ENCODE results near the gene MB21D2.

MB21D2 gene

GRCh38 chr3:192843119-192843518 is 74.5 kb downstream of the MB21D2 start:
- ChIA-PET POLR2A (no interaction called here), CTCF (interaction anchor here (0.5 kb wide), 1 partner anchor 299 kb away, joined by 3 read pairs; no protein-coding TSS in a partner anchor)
- TF ChIP-seq FOXK2 (IDR thresholded peaks at IDR 0.05), result no peak
- no peak for TF ChIP-seq SP1 (IDR thresholded peaks at IDR 0.05)
- TF ChIP-seq HDGF (IDR thresholded peaks at IDR 0.05; ENCODE audit: borderline replicate concordance), result no peak
- TF ChIP-seq FOXA1 (IDR thresholded peaks at IDR 0.05), result no peak
- no peak for TF ChIP-seq BHLHE40 (IDR thresholded peaks at IDR 0.05; ENCODE audit: borderline replicate concordance)
- TF ChIP-seq L3MBTL2 (conservative IDR thresholded peaks at IDR 0.05), result no peak
- no peak for TF ChIP-seq ZNF384 (IDR thresholded peaks at IDR 0.05)
- TF ChIP-seq, protein P1, sequence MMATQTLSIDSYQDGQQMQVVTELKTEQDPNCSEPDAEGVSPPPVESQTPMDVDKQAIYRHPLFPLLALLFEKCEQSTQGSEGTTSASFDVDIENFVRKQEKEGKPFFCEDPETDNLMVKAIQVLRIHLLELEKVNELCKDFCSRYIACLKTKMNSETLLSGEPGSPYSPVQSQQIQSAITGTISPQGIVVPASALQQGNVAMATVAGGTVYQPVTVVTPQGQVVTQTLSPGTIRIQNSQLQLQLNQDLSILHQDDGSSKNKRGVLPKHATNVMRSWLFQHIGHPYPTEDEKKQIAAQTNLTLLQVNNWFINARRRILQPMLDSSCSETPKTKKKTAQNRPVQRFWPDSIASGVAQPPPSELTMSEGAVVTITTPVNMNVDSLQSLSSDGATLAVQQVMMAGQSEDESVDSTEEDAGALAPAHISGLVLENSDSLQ (IDR thresholded peaks at IDR 0.05), result no peak
- no peak for TF ChIP-seq TARDBP (IDR thresholded peaks at IDR 0.05)
- TF ChIP-seq FOXM1 (IDR thresholded peaks at IDR 0.05; ENCODE audit: borderline replicate concordance), result no peak
- TF ChIP-seq CTBP1 (IDR thresholded peaks at IDR 0.05; ENCODE audit: borderline replicate concordance), result no peak
- no peak for TF ChIP-seq ARNT (IDR thresholded peaks at IDR 0.05)
- TF ChIP-seq SUZ12 (IDR thresholded peaks at IDR 0.05), result no peak
- TF ChIP-seq LEF1 (IDR thresholded peaks at IDR 0.05; ENCODE audit: borderline replicate concordance), result no peak
- TF ChIP-seq ELF4 (IDR thresholded peaks at IDR 0.05), result no peak
- TF ChIP-seq NFRKB (IDR thresholded peaks at IDR 0.05), result no peak
- DNase-seq (ENCODE audit: extremely low spot score), result no peak

DNA sequence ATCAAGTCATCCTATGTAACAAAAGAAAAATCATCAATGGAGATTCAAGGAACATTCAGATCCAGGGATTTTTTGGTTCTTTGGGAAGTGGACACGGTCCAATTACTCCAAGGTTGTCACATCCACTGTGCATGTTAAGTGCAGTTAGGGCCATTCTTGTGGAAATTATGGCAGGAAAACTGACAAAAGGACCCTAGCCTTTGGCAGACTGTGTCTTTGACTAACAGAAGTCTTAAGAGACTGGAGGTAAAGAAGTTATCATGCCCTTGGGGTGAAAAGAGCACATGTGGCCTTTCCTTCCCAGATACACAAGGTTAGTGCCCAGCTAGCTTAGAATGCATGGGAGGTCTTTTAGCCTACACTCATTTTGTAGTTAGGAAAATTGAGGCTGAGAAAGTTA is 74.9 kb downstream of the MB21D2 start:
- CTCF ChIA-PET, result interaction anchor here (0.5 kb wide), 1 partner anchor 299 kb away, joined by 3 read pairs; no protein-coding TSS in a partner anchor
- TF ChIP-seq ARNT (IDR thresholded peaks at IDR 0.05), result no peak
- no peak for DNase-seq (ENCODE audit: extremely low spot score)
- POLR2A ChIA-PET, result no interaction called here

DNA sequence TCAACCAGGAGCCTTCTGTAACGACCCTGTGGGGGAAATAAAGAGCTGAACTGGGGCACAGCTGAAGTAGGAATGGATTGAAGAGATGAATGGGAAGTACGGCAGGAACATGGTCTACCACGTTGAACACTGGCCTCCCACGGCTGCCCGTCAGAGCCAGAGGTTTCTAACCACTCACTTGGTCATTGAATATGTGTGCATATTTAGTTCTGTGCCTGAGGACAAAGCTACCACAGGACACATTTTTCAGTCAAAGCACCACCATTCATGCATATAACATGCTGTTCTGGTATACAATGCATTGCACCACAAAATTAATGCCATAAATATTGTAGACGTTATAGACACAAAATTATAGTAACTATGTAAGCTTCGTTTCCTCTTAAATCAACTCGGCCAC is 75.5 kb downstream of the MB21D2 start:
- no peak for DNase-seq (ENCODE audit: extremely low spot score)
- POLR2A ChIA-PET, result no interaction called here
- no peak for TF ChIP-seq ZNF384 (IDR thresholded peaks at IDR 0.05)
- no peak for TF ChIP-seq NFRKB (IDR thresholded peaks at IDR 0.05)
- no peak for TF ChIP-seq L3MBTL2 (conservative IDR thresholded peaks at IDR 0.05)
- TF ChIP-seq TARDBP (IDR thresholded peaks at IDR 0.05), result no peak
- CTCF ChIA-PET, result no interaction called here

GRCh38 chr3:192841428-192841827 is 76.2 kb downstream of the MB21D2 start:
- no peak for DNase-seq (ENCODE audit: extremely low spot score)
- TF ChIP-seq CTBP1 (IDR thresholded peaks at IDR 0.05; ENCODE audit: borderline replicate concordance), result no peak
- no peak for TF ChIP-seq NFRKB (IDR thresholded peaks at IDR 0.05)
- no peak for TF ChIP-seq FOXA1 (IDR thresholded peaks at IDR 0.05)
- no peak for TF ChIP-seq ELF4 (IDR thresholded peaks at IDR 0.05)
- TF ChIP-seq L3MBTL2 (conservative IDR thresholded peaks at IDR 0.05), result no peak
- ChIA-PET CTCF (no interaction called here), POLR2A (no interaction called here)

- POLR2A ChIA-PET, result no interaction called here
- TF ChIP-seq SUZ12 (IDR thresholded peaks at IDR 0.05) (no peak), ZNF384 (IDR thresholded peaks at IDR 0.05) (no peak), CTBP1 (IDR thresholded peaks at IDR 0.05; ENCODE audit: borderline replicate concordance) (no peak), SP1 (IDR thresholded peaks at IDR 0.05) (no peak), L3MBTL2 (conservative IDR thresholded peaks at IDR 0.05) (no peak), HDGF (IDR thresholded peaks at IDR 0.05; ENCODE audit: borderline replicate concordance) (no peak)
- no peak for DNase-seq (ENCODE audit: extremely low spot score)
- CTCF ChIA-PET, result no interaction called here
Measured at GRCh38 chr3:192840143-192840836, 77.4 kb downstream of the MB21D2 start.

- CTCF ChIA-PET, result no interaction called here
- TF ChIP-seq SP1 (IDR thresholded peaks at IDR 0.05), result no peak
- TF ChIP-seq ELF4 (IDR thresholded peaks at IDR 0.05), result no peak
- TF ChIP-seq FOXK2 (IDR thresholded peaks at IDR 0.05), result no peak
- TF ChIP-seq ARNT (IDR thresholded peaks at IDR 0.05), result no peak
- no peak for TF ChIP-seq FOXA1 (IDR thresholded peaks at IDR 0.05)
- no peak for TF ChIP-seq LEF1 (IDR thresholded peaks at IDR 0.05; ENCODE audit: borderline replicate concordance)
- no peak for TF ChIP-seq BHLHE40 (IDR thresholded peaks at IDR 0.05; ENCODE audit: borderline replicate concordance)
- TF ChIP-seq TARDBP (IDR thresholded peaks at IDR 0.05), result no peak
- no peak for TF ChIP-seq SUZ12 (IDR thresholded peaks at IDR 0.05)
- TF ChIP-seq NFRKB (IDR thresholded peaks at IDR 0.05), result no peak
- TF ChIP-seq FOXM1 (IDR thresholded peaks at IDR 0.05; ENCODE audit: borderline replicate concordance), result no peak
- no peak for TF ChIP-seq ZNF384 (IDR thresholded peaks at IDR 0.05)
Measured at GRCh38 chr3:192835818-192836815, 81.5 kb downstream of the MB21D2 start.

DNA sequence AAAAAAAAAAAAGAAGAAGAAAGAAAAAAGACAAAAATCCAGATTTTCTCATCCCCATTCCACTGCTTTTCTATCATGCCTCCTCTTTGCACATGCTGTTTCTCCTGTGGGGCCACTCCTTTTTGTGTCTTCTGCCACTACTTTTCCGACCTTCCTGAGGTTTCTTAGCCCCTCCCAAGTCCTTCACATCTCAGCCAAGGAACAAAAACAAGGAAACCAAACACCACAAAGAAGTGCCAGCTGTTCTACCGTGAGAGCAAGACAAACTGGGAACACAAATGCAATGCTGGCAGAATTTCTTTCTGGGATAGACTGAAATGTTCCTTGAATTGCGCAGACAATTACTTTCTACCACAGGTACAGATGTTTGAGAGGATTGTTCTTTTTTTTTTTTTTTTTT is 83.2 kb downstream of the MB21D2 start:
- no peak for DNase-seq (ENCODE audit: extremely low spot score)
- TF ChIP-seq HDGF (IDR thresholded peaks at IDR 0.05; ENCODE audit: borderline replicate concordance) (no peak), ARNT (IDR thresholded peaks at IDR 0.05) (no peak), FOXA1 (IDR thresholded peaks at IDR 0.05) (no peak), FOXM1 (IDR thresholded peaks at IDR 0.05; ENCODE audit: borderline replicate concordance) (no peak), SP1 (IDR thresholded peaks at IDR 0.05) (no peak), BHLHE40 (IDR thresholded peaks at IDR 0.05; ENCODE audit: borderline replicate concordance) (no peak), L3MBTL2 (conservative IDR thresholded peaks at IDR 0.05) (no peak), ELF4 (IDR thresholded peaks at IDR 0.05) (no peak), ZNF384 (IDR thresholded peaks at IDR 0.05) (no peak), SUZ12 (IDR thresholded peaks at IDR 0.05) (no peak), NFRKB (IDR thresholded peaks at IDR 0.05) (no peak), FOXK2 (IDR thresholded peaks at IDR 0.05) (no peak), TARDBP (IDR thresholded peaks at IDR 0.05) (no peak), LEF1 (IDR thresholded peaks at IDR 0.05; ENCODE audit: borderline replicate concordance) (no peak), CTBP1 (IDR thresholded peaks at IDR 0.05; ENCODE audit: borderline replicate concordance) (no peak)
- TF ChIP-seq, protein P1 (IDR thresholded peaks at IDR 0.05), result no peak
- CTCF ChIA-PET, result no interaction called here
- POLR2A ChIA-PET, result no interaction called here

More at GRCh38 chr3:192835818-192836815, 81.5 kb downstream of the MB21D2 start:
- POLR2A ChIA-PET, result no interaction called here
- DNase-seq (ENCODE audit: extremely low spot score), result no peak
